ENCODE measurements around the gene NEURL2.

GRCh38 chr20:45897289-45897688 lies 6.3 kb upstream of the NEURL2 start:
- no peak for TF ChIP-seq CTCF (IDR thresholded peaks at IDR 0.05; ENCODE audit: low read depth, low read length, missing input control)
- TF ChIP-seq GABPA (IDR thresholded peaks at IDR 0.05 in 1 of 2, conservative IDR thresholded peaks at IDR 0.05 in 1 of 2) = no peak
- no peak for TF ChIP-seq FOXA2 (IDR thresholded peaks at IDR 0.05)
- no peak for TF ChIP-seq MAX (IDR thresholded peaks at IDR 0.05)
- TF ChIP-seq EGR1 (IDR thresholded peaks at IDR 0.05; ENCODE audit: low read depth in 2 of 2) = no peak
- no peak for TF ChIP-seq YY1 (IDR thresholded peaks at IDR 0.05)
- TF ChIP-seq RAD21 (IDR thresholded peaks at IDR 0.05) = no peak
- no peak for TF ChIP-seq TAF1 (conservative IDR thresholded peaks at IDR 0.05)
- TF ChIP-seq JUND (IDR thresholded peaks at IDR 0.05) = no peak
- TF ChIP-seq ZBTB33 (IDR thresholded peaks at IDR 0.05) = no peak
